K562 (cell line): ENCODE results near the gene SMARCA1. TPM values are rescaled to one million over a fixed set of nuclear protein-coding genes. Genes with fewer than 3 reads are reported as not detected.

Source experiments
- ATAC-seq: fragments of 200-7000 bp; cut with Tn5 transposase; 3 replicates; pipeline ENCODE4 v1.9.1; 2020; ENCODE audit warnings: moderate library complexity
- BruUV-seq: library from RNA; stranded (reverse); fragments of 400-500 nt; replicated peaks from 2 replicates; lab custom pipeline; 2021; lab: Mats Ljungman, UMichigan
- CTCF ChIA-PET: fragments of 300-600 bp; formaldehyde crosslinking; extraction: SDS; loops from one replicate; lab custom pipeline; 2021; ENCODE audit warnings: low intra/inter-chr PET ratio; lab: Yijun Ruan, JAX
- POLR2A ChIA-PET: fragments of 300-600, 350-650 bp; sonication (Branson Sonifier 250); formaldehyde crosslinking; extraction: SDS; loops from one replicate; lab custom pipeline; 2021; ENCODE audit warnings: antibody characterized with exemption, inconsistent platforms; lab: Yijun Ruan, JAX
- DNase-seq, 4 experiments: peaks; one replicate each; pipeline versions ENCODE4 v3.0.0 to v3.0.0-alpha.2; 2011 to 2018; ENCODE audit warnings: low spot score in 3 of 4, mixed read lengths in 3 of 4; ENCODE audit errors: extremely low read depth in 1 of 4
- FAIRE-seq: peaks from 2 replicates; lab custom pipeline; 2011; peaks lifted over from hg19 to GRCh38; lab: Jason Lieb, UNC
- H2AFZ ChIP-seq: 2 replicates; pipeline ENCODE4 v1.6.0; 2011; ENCODE audit warnings: low read depth, low read length, control low read depth, inconsistent platforms
- H3K27ac ChIP-seq: fragments of 200-600 bp; 3 replicates; pipeline ENCODE4 v1.8.0; 2011; ENCODE audit warnings: low read depth, mild to moderate bottlenecking, control low read depth, inconsistent platforms, low read length, moderate library complexity, mixed read lengths; ENCODE audit errors: extremely low read depth
- H3K27me3 ChIP-seq, 2 experiments: fragments of 300-600 bp in 1 of 2; 2 replicates in 1 of 2; 3 replicates in 1 of 2; pipeline versions ENCODE4 v1.6.0 to v1.8.0; 2011; ENCODE audit warnings: inconsistent platforms in 2 of 2, low read length in 2 of 2, mild to moderate bottlenecking in 1 of 2, mixed read lengths in 1 of 2, moderate library complexity in 1 of 2; ENCODE audit not compliant: control insufficient read depth in 2 of 2, insufficient read depth in 2 of 2
- H3K36me3 ChIP-seq: fragments of 300-600 bp; 3 replicates; pipeline ENCODE4 v1.8.0; 2011; ENCODE audit warnings: mild to moderate bottlenecking, low read length, inconsistent platforms; ENCODE audit not compliant: control insufficient read depth, insufficient read depth
- H3K4me1 ChIP-seq, 2 experiments: fragments of 200-600 bp in 1 of 2; replicated peaks in 1 of 2; 2 replicates in 1 of 2; 3 replicates in 1 of 2; pipeline versions ENCODE4 v1.5.1 to v1.8.0; 2011; ENCODE audit warnings: inconsistent platforms in 2 of 2, low read length in 2 of 2, mild to moderate bottlenecking in 1 of 2, mixed read lengths in 1 of 2, moderate library complexity in 1 of 2; ENCODE audit not compliant: control insufficient read depth in 2 of 2, insufficient read depth in 2 of 2
- H3K4me2 ChIP-seq: 2 replicates; pipeline ENCODE4 v1.6.1; 2011; ENCODE audit warnings: low read length, control low read depth, inconsistent platforms, mixed read lengths; ENCODE audit not compliant: insufficient read depth
- H3K4me3 ChIP-seq: fragments of 200-600 bp; sonication (generic), shearing (Covaris generic); 2 replicates; pipeline ENCODE4 v1.5.1; 2016; ENCODE audit warnings: control low read depth, inconsistent platforms
- H3K79me2 ChIP-seq: fragments of 200-600 bp; 3 replicates; pipeline ENCODE4 v1.8.0; 2011; ENCODE audit warnings: low read length, inconsistent platforms; ENCODE audit not compliant: control insufficient read depth, insufficient read depth
- H3K9ac ChIP-seq, 2 experiments: 2 replicates each; pipeline versions ENCODE4 v1.6.0 to v1.6.1; 2011; ENCODE audit warnings: low read depth in 2 of 2, low read length in 2 of 2, control low read depth in 1 of 2, inconsistent platforms in 1 of 2, mild to moderate bottlenecking in 1 of 2, mixed read lengths in 1 of 2; ENCODE audit not compliant: insufficient read depth in 1 of 2
- H3K9me1 ChIP-seq: one replicate; pipeline ENCODE4 v1.6.0; 2011; ENCODE audit warnings: inconsistent platforms, mild to moderate bottlenecking, low read length, moderate library complexity; ENCODE audit not compliant: control insufficient read depth, insufficient read depth
- H3K9me3 ChIP-seq: replicated peaks from 2 replicates; pipeline ENCODE4 v1.5.1; 2011; ENCODE audit warnings: low read depth, low read length, inconsistent platforms; ENCODE audit not compliant: control insufficient read depth, insufficient read depth
- H4K20me1 ChIP-seq: replicated peaks from 2 replicates; pipeline ENCODE4 v1.6.1; 2011; ENCODE audit warnings: low read length, inconsistent platforms, mixed read lengths; ENCODE audit not compliant: control insufficient read depth, insufficient read depth
- CEBPB ChIP-seq: fragments of 450-650 bp; IDR thresholded peaks from 2 replicates; pipeline ENCODE4 v1.6.1; 2016; ENCODE audit warnings: missing genetic modification characterization, missing compliant biosample characterization
- ETV5 ChIP-seq: sonication (generic); formaldehyde crosslinking; IDR thresholded peaks from 2 replicates; pipeline ENCODE4 v1.4.0; 2020; ENCODE audit warnings: low read depth, mild to moderate bottlenecking, missing genetic modification reagents
- MBD2 ChIP-seq: sonication (generic); IDR thresholded peaks from 2 replicates; pipeline ENCODE4 v1.6.1; 2016; ENCODE audit warnings: low read depth, borderline replicate concordance
- MTF1 ChIP-seq: fragments of 250-450 bp; sonication (Bioruptor Pico); IDR thresholded peaks from 2 replicates; pipeline ENCODE4 v1.9.0; 2021; ENCODE audit warnings: moderate library complexity, mild to moderate bottlenecking, inconsistent platforms, borderline replicate concordance
- PHF20 ChIP-seq: fragments of 450-650 bp; IDR thresholded peaks from 2 replicates; pipeline ENCODE4 v1.6.1; 2018; ENCODE audit not compliant: partially characterized antibody
- RAD21 ChIP-seq, 2 experiments: fragments of 250-450 bp in 1 of 2; fragments of 450-650 bp in 1 of 2; sonication (Bioruptor Pico) in 1 of 2; formaldehyde crosslinking in 1 of 2; IDR thresholded peaks in 1 of 2; conservative IDR thresholded peaks in 1 of 2; 2 replicates each; pipeline versions ENCODE4 v1.4.0 to v1.8.0; 2020 to 2022; ENCODE audit warnings: mild to moderate bottlenecking in 2 of 2, moderate library complexity in 1 of 2
- SAP30 ChIP-seq: fragments of 200-600 bp; sonication (generic); IDR thresholded peaks from 2 replicates; pipeline ENCODE4 v1.6.1; 2012; ENCODE audit warnings: borderline replicate concordance, low read depth, mild to moderate bottlenecking, moderate library complexity, low read length, control low read depth, inconsistent platforms; ENCODE audit not compliant: insufficient read depth, poor library complexity, severe bottlenecking
- WGBS: fragments of 100-300 bp; shearing (Covaris generic); methylation state at CpG from one replicate; pipeline ENCODE4 v1.1.6; 2016; ENCODE audit warnings: low coverage, mixed read lengths; ENCODE audit not compliant: insufficient coverage; ENCODE audit errors: missing lambda C conversion rate; 5-methylcytosine and 5-hydroxymethylcytosine counted together
- in situ Hi-C: fragments of 300-500 bp; cut with MboI; formaldehyde crosslinking; loops from 4 replicates; pipeline ENCODE4 v1.15.0; 2018; ENCODE audit warnings: inconsistent platforms, mixed read lengths
- intact Hi-C: fragments of 100-400 bp; cut with micrococcal nuclease; formaldehyde crosslinking; loops from 2 replicates; pipeline ENCODE4 v1.14.2; 2022
- polyA plus RNA-seq, 8 experiments: library from polyadenylated mRNA; depleted of rRNA in 4 of 8; stranded (reverse) in 5 of 8; unstranded in 3 of 8; fragments of >200 nt; fragmentation: Nextera tagmentation in 2 of 8; fragmentation: Illumina TruSeq in 1 of 8; extraction: Ambion mirVana in 2 of 8; extraction: Trizol in 1 of 8; gene quantifications; 2 replicates each; pipeline versions ENCODE4 v1.2.1 to v1.2.3, GENCODE V29; 2011 to 2014; ENCODE audit warnings: inconsistent platforms in 1 of 8, missing spikeins in 1 of 8
- total RNA-seq, 7 experiments: library from RNA; depleted of rRNA in 6 of 7; stranded (reverse); fragments of >200 nt in 6 of 7; fragmentation: Illumina TruSeq in 2 of 7; extraction: Trizol in 2 of 7; gene quantifications; 2 replicates each; pipeline versions ENCODE4 v1.2.1 to v1.2.3, GENCODE V29; 2011 to 2021; ENCODE audit warnings: low replicate concordance in 1 of 7
- TF ChIP-seq, protein P1 (sequence below): fragments of 450-650 bp; IDR thresholded peaks from 2 replicates; pipeline ENCODE4 v1.7.0; 2016; ENCODE audit warnings: borderline replicate concordance
- TF ChIP-seq, protein P2 (sequence below): fragments of 250-450 bp; sonication (Bioruptor Pico); IDR thresholded peaks from 2 replicates; pipeline ENCODE4 v1.5.0; 2021
- TF ChIP-seq, protein P3 (sequence below): fragments of 250-450 bp; sonication (Bioruptor Pico); IDR thresholded peaks from 2 replicates; pipeline ENCODE4 v1.4.0; 2020; ENCODE audit warnings: borderline replicate concordance

Gene SMARCA1
- total and polyA plus RNA-seq, 9 of the 15 experiments (the other 6 are each of a cell fraction or from before 2014, with no cell fraction given): 0.42 to 3.0 (median 2.0) TPM

DNA sequence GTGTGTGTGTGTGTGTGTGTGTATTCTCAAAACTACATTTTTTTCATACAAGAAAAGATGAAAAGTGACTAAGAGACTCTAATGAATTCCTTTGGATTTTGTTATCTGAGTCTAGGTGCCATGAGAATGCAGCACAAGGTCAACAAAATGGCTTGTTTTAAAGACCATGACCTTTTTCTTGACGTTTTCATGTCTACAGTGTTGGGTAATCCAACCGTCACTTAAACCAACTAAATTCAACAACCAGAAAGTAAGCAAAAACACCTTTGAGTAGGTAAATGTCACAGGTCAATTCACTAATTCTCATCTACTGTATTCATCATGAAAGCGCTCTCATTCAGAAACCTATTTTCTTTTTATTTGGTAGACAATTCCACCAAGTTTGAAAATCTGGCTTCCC is 3.1 kb downstream of the SMARCA1 start:
- ATAC-seq (no peak), FAIRE-seq (no peak), DNase-seq (no peak)
- no peak overlapping the region for H3K4me3 ChIP-seq
- H3K9me1 ChIP-seq: no peaks in the 10 kb centered on the region
- ChIA-PET POLR2A (no interaction called here), CTCF (no interaction called here)
- H3K79me2 ChIP-seq: no peaks in the 10 kb centered on the region
- in situ Hi-C loops: no loop called here
- no peak overlapping the region for H3K9ac ChIP-seq
- H4K20me1 ChIP-seq: no peaks in the 10 kb centered on the region
- peaks cover 0 to 12% of the 10 kb centered on the region in 2 experiments; a peak in 2 of 5 replicates for H3K4me1 ChIP-seq
- intact Hi-C loops: no loop called here
- H3K27me3 ChIP-seq: no peaks in the 10 kb centered on the region
- no TSS peak for BruUV-seq
- H3K4me2 ChIP-seq: no peak overlapping the region
- no peak overlapping the region for H2AFZ ChIP-seq
- no peaks in the 10 kb centered on the region for H3K36me3 ChIP-seq
- WGBS: 36% methylated on average over 3 of the region's 3 CpGs
- no peak overlapping the region for H3K27ac ChIP-seq
- no peaks in the 10 kb centered on the region for H3K9me3 ChIP-seq
- TF ChIP-seq MBD2: no peak
- TF ChIP-seq, protein P1, sequence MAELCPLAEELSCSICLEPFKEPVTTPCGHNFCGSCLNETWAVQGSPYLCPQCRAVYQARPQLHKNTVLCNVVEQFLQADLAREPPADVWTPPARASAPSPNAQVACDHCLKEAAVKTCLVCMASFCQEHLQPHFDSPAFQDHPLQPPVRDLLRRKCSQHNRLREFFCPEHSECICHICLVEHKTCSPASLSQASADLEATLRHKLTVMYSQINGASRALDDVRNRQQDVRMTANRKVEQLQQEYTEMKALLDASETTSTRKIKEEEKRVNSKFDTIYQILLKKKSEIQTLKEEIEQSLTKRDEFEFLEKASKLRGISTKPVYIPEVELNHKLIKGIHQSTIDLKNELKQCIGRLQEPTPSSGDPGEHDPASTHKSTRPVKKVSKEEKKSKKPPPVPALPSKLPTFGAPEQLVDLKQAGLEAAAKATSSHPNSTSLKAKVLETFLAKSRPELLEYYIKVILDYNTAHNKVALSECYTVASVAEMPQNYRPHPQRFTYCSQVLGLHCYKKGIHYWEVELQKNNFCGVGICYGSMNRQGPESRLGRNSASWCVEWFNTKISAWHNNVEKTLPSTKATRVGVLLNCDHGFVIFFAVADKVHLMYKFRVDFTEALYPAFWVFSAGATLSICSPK: no peak
- no peak for TF ChIP-seq RAD21 (CRISPR knock-in tag; conservative IDR thresholded peaks at IDR 0.05 in 1 of 2, IDR thresholded peaks at IDR 0.05 in 1 of 2)
- no peak for TF ChIP-seq SAP30
- TF ChIP-seq, protein P2, sequence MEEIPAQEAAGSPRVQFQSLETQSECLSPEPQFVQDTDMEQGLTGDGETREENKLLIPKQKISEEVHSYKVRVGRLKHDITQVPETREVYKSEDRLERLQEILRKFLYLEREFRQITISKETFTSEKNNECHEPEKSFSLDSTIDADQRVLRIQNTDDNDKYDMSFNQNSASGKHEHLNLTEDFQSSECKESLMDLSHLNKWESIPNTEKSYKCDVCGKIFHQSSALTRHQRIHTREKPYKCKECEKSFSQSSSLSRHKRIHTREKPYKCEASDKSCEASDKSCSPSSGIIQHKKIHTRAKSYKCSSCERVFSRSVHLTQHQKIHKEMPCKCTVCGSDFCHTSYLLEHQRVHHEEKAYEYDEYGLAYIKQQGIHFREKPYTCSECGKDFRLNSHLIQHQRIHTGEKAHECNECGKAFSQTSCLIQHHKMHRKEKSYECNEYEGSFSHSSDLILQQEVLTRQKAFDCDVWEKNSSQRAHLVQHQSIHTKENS (CRISPR knock-in tag): no peak
- TF ChIP-seq, protein P3, sequence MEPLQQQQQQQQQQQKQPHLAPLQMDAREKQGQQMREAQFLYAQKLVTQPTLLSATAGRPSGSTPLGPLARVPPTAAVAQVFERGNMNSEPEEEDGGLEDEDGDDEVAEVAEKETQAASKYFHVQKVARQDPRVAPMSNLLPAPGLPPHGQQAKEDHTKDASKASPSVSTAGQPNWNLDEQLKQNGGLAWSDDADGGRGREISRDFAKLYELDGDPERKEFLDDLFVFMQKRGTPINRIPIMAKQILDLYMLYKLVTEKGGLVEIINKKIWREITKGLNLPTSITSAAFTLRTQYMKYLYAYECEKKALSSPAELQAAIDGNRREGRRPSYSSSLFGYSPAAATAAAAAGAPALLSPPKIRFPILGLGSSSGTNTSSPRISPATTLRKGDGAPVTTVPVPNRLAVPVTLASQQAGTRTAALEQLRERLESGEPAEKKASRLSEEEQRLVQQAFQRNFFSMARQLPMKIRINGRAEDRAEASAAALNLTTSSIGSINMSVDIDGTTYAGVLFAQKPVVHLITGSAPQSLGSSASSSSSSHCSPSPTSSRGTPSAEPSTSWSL: no peak
- no peak for TF ChIP-seq MTF1 (CRISPR knock-in tag)
- no peak for TF ChIP-seq CEBPB (tag)
- TF ChIP-seq ETV5 (CRISPR knock-in tag): no peak
- no peak for TF ChIP-seq PHF20
